H1 (cell line): ENCODE data around the gene MCF2L2. TPM values are rescaled to one million over a fixed set of nuclear protein-coding genes. Genes with fewer than 3 reads are reported as not detected.

Experiments used
- CTCF ChIA-PET: fragments of 300-600 bp; sonication (Branson Sonifier 250); formaldehyde crosslinking; loops from one replicate; lab custom pipeline; 2021; ENCODE audit not compliant: partially characterized antibody; lab: Charles Lee
- POLR2A ChIA-PET: fragments of 300-600 bp; sonication (Branson Sonifier 250); formaldehyde crosslinking; loops from one replicate; lab custom pipeline; 2021; ENCODE audit warnings: inconsistent platforms; ENCODE audit not compliant: partially characterized antibody; lab: Charles Lee
- DNase-seq, 2 experiments: peaks; one replicate each; pipeline versions ENCODE4 v3.0.0 to v3.0.0-alpha.2; 2010 to 2022; ENCODE audit warnings: low spot score in 2 of 2, low read depth in 1 of 2, mixed read lengths in 1 of 2
- FAIRE-seq: peaks from 2 replicates; lab custom pipeline; 2011; peaks lifted over from hg19 to GRCh38; lab: Jason Lieb, UNC
- H2AFZ ChIP-seq: 2 replicates; pipeline ENCODE4 v1.8.1; 2012; ENCODE audit warnings: low read length, inconsistent platforms
- H2AK5ac ChIP-seq: 2 replicates; pipeline ENCODE4 v1.6.1; 2013; ENCODE audit warnings: low read depth, low read length
- H2BK120ac ChIP-seq: replicated peaks from 2 replicates; pipeline ENCODE3; 2013; ENCODE audit warnings: low read depth, low read length, inconsistent platforms
- H2BK12ac ChIP-seq: 2 replicates; pipeline ENCODE4 v1.6.1; 2013; ENCODE audit warnings: low read depth, low read length
- H2BK15ac ChIP-seq: 2 replicates; pipeline ENCODE4 v1.6.1; 2013; ENCODE audit warnings: low read length
- H2BK20ac ChIP-seq: 2 replicates; pipeline ENCODE4 v1.6.1; 2013; ENCODE audit warnings: low read length
- H2BK5ac ChIP-seq: 2 replicates; pipeline ENCODE4 v1.6.1; 2013; ENCODE audit warnings: low read depth, low read length
- H3K14ac ChIP-seq: 2 replicates; pipeline ENCODE4 v1.6.1; 2013; ENCODE audit warnings: inconsistent platforms; ENCODE audit not compliant: insufficient read length
- H3K18ac ChIP-seq: 2 replicates; pipeline ENCODE4 v1.6.1; 2013; ENCODE audit warnings: low read length; ENCODE audit errors: extremely low read depth
- H3K23ac ChIP-seq: 2 replicates; pipeline ENCODE4 v1.6.1; 2013; ENCODE audit warnings: inconsistent platforms; ENCODE audit not compliant: insufficient read length
- H3K23me2 ChIP-seq: 2 replicates; pipeline ENCODE4 v1.6.1; 2013; ENCODE audit warnings: low read depth, low read length
- H3K27ac ChIP-seq: 2 replicates; pipeline ENCODE4 v1.6.1; 2011; ENCODE audit warnings: low read depth, low read length, inconsistent platforms
- H3K27me3 ChIP-seq, 4 experiments: replicated peaks in 1 of 4; 1 replicate in 1 of 4; 2 replicates in 3 of 4; pipeline versions ENCODE4 v1.6.1 to v1.8.1; 2011 to 2013; ENCODE audit warnings: low read length in 3 of 4, mild to moderate bottlenecking in 3 of 4, inconsistent platforms in 2 of 4, mixed read lengths in 2 of 4, moderate library complexity in 1 of 4; ENCODE audit not compliant: control insufficient read depth in 3 of 4, insufficient read depth in 3 of 4; ENCODE audit errors: extremely low read depth in 1 of 4
- H3K36me3 ChIP-seq, 4 experiments: 2 replicates each; pipeline versions ENCODE4 v1.6.1 to v1.8.1; 2011 to 2013; ENCODE audit warnings: mild to moderate bottlenecking in 4 of 4, low read length in 3 of 4, moderate library complexity in 2 of 4, control low read depth in 1 of 4, inconsistent platforms in 1 of 4; ENCODE audit not compliant: insufficient read depth in 4 of 4, control insufficient read depth in 2 of 4
- H3K4ac ChIP-seq: replicated peaks from 2 replicates; pipeline ENCODE3; 2013; ENCODE audit warnings: low read length, low read depth, mixed read lengths, inconsistent platforms; ENCODE audit not compliant: insufficient read length
- H3K4me1 ChIP-seq, 4 experiments: replicated peaks in 1 of 4; 1 replicate in 1 of 4; 2 replicates in 3 of 4; pipeline versions ENCODE4 v1.6.1 to v1.8.1; 2011 to 2013; ENCODE audit warnings: low read length in 3 of 4, inconsistent platforms in 2 of 4, mixed read lengths in 1 of 4; ENCODE audit not compliant: insufficient read depth in 4 of 4, control insufficient read depth in 3 of 4
- H3K4me2 ChIP-seq, 2 experiments: 2 replicates each; pipeline versions ENCODE4 v1.6.1 to v1.8.1; 2011 to 2013; ENCODE audit warnings: low read depth in 2 of 2, low read length in 2 of 2, control low read depth in 1 of 2, inconsistent platforms in 1 of 2, mild to moderate bottlenecking in 1 of 2; ENCODE audit not compliant: insufficient read depth in 1 of 2
- H3K4me3 ChIP-seq, 4 experiments: fragments of 200-600, 300-600 bp in 1 of 4; sonication (generic), shearing (Covaris generic), sonication (Bioruptor Twin) in 1 of 4; 2 replicates each; pipeline versions ENCODE4 v1.5.1 to v1.8.1; 2011 to 2016; ENCODE audit warnings: low read length in 4 of 4, low read depth in 3 of 4, control low read depth in 2 of 4, inconsistent platforms in 2 of 4, mild to moderate bottlenecking in 2 of 4, mixed read lengths in 1 of 4, moderate library complexity in 1 of 4; ENCODE audit not compliant: insufficient read depth in 2 of 4; ENCODE audit errors: extremely low read depth in 1 of 4
- H3K56ac ChIP-seq: replicated peaks from 2 replicates; pipeline ENCODE3; 2013; ENCODE audit warnings: low read depth, mild to moderate bottlenecking, mixed read lengths, low read length, inconsistent platforms; ENCODE audit not compliant: insufficient read length
- H3K79me1 ChIP-seq: 2 replicates; pipeline ENCODE4 v1.6.1; 2013; ENCODE audit warnings: low read depth, low read length, control low read depth
- H3K79me2 ChIP-seq, 2 experiments: 2 replicates each; pipeline versions ENCODE4 v1.6.1 to v1.8.1; 2012 to 2013; ENCODE audit warnings: low read length in 2 of 2, mild to moderate bottlenecking in 2 of 2, inconsistent platforms in 1 of 2; ENCODE audit not compliant: insufficient read depth in 2 of 2, control insufficient read depth in 1 of 2
- H3K9ac ChIP-seq, 4 experiments: replicated peaks in 1 of 4; 1 replicate in 1 of 4; 2 replicates in 3 of 4; pipeline versions ENCODE4 v1.6.1 to v1.8.1; 2011 to 2013; ENCODE audit warnings: low read depth in 3 of 4, low read length in 3 of 4, control low read depth in 2 of 4, mild to moderate bottlenecking in 2 of 4, moderate library complexity in 2 of 4, inconsistent platforms in 1 of 4; ENCODE audit errors: extremely low read depth in 1 of 4
- H3K9me3 ChIP-seq, 2 experiments: 2 replicates each; pipeline versions ENCODE4 v1.6.1 to v1.8.1; 2012 to 2013; ENCODE audit warnings: mild to moderate bottlenecking in 2 of 2, moderate library complexity in 2 of 2, control low read depth in 1 of 2, inconsistent platforms in 1 of 2, low read depth in 1 of 2, low read length in 1 of 2, mixed read lengths in 1 of 2; ENCODE audit not compliant: insufficient read depth in 2 of 2
- H4K20me1 ChIP-seq, 2 experiments: replicated peaks in 1 of 2; 2 replicates each; pipeline versions ENCODE3 to v1.8.1; 2011 to 2013; ENCODE audit warnings: inconsistent platforms in 2 of 2, low read length in 2 of 2, mild to moderate bottlenecking in 1 of 2; ENCODE audit not compliant: insufficient read depth in 2 of 2, control insufficient read depth in 1 of 2
- H4K5ac ChIP-seq: 2 replicates; pipeline ENCODE4 v1.6.1; 2013; ENCODE audit warnings: low read length, low read depth, mixed read lengths, inconsistent platforms; ENCODE audit not compliant: insufficient read length
- H4K8ac ChIP-seq: 2 replicates; pipeline ENCODE4 v1.8.0; 2013; ENCODE audit warnings: mild to moderate bottlenecking, moderate library complexity, low read length, inconsistent platforms; ENCODE audit not compliant: insufficient read depth; ENCODE audit errors: extremely low read depth
- H4K91ac ChIP-seq: replicated peaks from 2 replicates; pipeline ENCODE3; 2013; ENCODE audit warnings: low read length, mixed read lengths, inconsistent platforms; ENCODE audit not compliant: insufficient read length
- CHD1 ChIP-seq: IDR thresholded peaks from 2 replicates; pipeline ENCODE4 v1.6.1; 2012; ENCODE audit warnings: low read depth, low read length, improper control_type of control experiment
- CTBP2 ChIP-seq: IDR thresholded peaks from 2 replicates; pipeline ENCODE4 v1.7.0; 2011; ENCODE audit warnings: borderline replicate concordance, mild to moderate bottlenecking, moderate library complexity, mixed read lengths, low read length; ENCODE audit not compliant: insufficient read depth, insufficient read length
- FOSL1 ChIP-seq: IDR thresholded peaks from 2 replicates; pipeline ENCODE4 v1.6.1; 2011; ENCODE audit warnings: mild to moderate bottlenecking, low read depth, low read length, moderate library complexity; ENCODE audit not compliant: insufficient read depth
- HDAC6 ChIP-seq: IDR thresholded peaks from one replicate; pipeline ENCODE4 v1.7.1; 2012; ENCODE audit warnings: low read depth, mild to moderate bottlenecking, inconsistent platforms, low read length, moderate library complexity
- KDM5A ChIP-seq: fragments of 200-600 bp; IDR thresholded peaks from 2 replicates; pipeline ENCODE4 v1.7.1; 2012; ENCODE audit warnings: mild to moderate bottlenecking, low read length, inconsistent platforms, mixed read lengths
- SIRT6 ChIP-seq: IDR thresholded peaks from one replicate; pipeline ENCODE4 v1.7.1; 2012; ENCODE audit warnings: low read length, inconsistent platforms
- SUZ12 ChIP-seq: fragments of 200-600 bp; sonication (generic); IDR thresholded peaks from 2 replicates; pipeline ENCODE4 v1.6.1; 2012; ENCODE audit warnings: mild to moderate bottlenecking, inconsistent platforms, low read length, moderate library complexity, mixed read lengths
- TAF7 ChIP-seq: optimal IDR thresholded peaks from 2 replicates; pipeline ENCODE3; 2011; ENCODE audit warnings: low read depth, mild to moderate bottlenecking, inconsistent platforms, low read length, moderate library complexity, borderline replicate concordance
- WGBS, 2 experiments: shearing (Covaris generic) in 1 of 2; methylation state at CpG; one replicate each; pipeline versions ENCODE4 v1.1.6 to v1.1.7; 2013 to 2015; ENCODE audit warnings: low lambda C conversion rate in 2 of 2, mixed read lengths in 2 of 2, inconsistent platforms in 1 of 2, low coverage in 1 of 2, missing lambda C conversion rate in 1 of 2; ENCODE audit not compliant: insufficient replicate concordance in 2 of 2, insufficient coverage in 1 of 2, insufficient read length in 1 of 2; ENCODE audit errors: extremely low coverage in 1 of 2, missing lambda C conversion rate in 1 of 2; 5-methylcytosine and 5-hydroxymethylcytosine counted together
- polyA plus RNA-seq, 7 experiments: library from polyadenylated mRNA; depleted of rRNA in 3 of 7; stranded (reverse) in 5 of 7; unstranded in 2 of 7; fragments of >200 nt in 5 of 7; fragments of 200-250 nt in 2 of 7; gene quantifications; 1 replicate in 5 of 7; 2 replicates in 1 of 7; 4 replicates in 1 of 7; pipeline versions ENCODE4 v1.2.1 to v1.2.3, GENCODE V29; 2011 to 2013; ENCODE audit warnings: missing spikeins in 2 of 7, mixed read lengths in 2 of 7
- total RNA-seq: library from RNA; stranded (reverse); fragmentation: NEBNext Ultra II Directional; extraction: Animal tissue kit (Norgen Biotek cat#: 25700); gene quantifications from 2 replicates; pipeline ENCODE4 v1.2.1, GENCODE V29; 2021
- TF ChIP-seq, protein P1 (sequence below): IDR thresholded peaks from 2 replicates; pipeline ENCODE4 v1.6.1; 2012; ENCODE audit warnings: inconsistent platforms
- TF ChIP-seq, protein P2 (sequence below): IDR thresholded peaks from 2 replicates; pipeline ENCODE4 v1.6.1; 2012; ENCODE audit warnings: low read length, inconsistent platforms

MCF2L2 gene
- total and polyA plus RNA-seq, 2 of the 8 experiments (the other 6 are each of a cell fraction or from before 2014, with no cell fraction given) = 4.1 to 13.7 TPM

DNA sequence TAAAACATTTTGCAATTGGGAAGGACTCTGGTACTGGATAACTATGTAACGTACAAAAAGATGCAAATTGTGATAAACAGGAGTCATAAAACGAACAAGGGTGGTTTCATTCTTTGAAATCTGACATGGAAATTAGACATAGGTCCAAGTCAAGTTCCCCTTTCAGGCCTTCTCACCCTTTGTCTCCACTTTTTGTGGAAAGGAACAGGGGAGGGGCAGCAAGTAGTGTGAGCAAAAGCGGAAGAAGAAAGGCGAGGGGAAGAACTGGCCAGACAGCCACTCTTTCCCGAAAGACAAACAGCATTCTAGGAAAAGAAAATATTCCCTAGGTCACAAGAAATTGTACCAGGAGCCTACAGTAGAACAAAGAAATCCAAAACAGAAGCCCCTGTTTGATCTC lies 52.6 kb downstream of the MCF2L2 start:
- peaks cover 0 to 2% of the 10 kb centered on the region in 2 experiments for H4K20me1 ChIP-seq
- H3K4me2 ChIP-seq = no peak overlapping the region
- H3K9ac ChIP-seq = no peak overlapping the region
- no peak overlapping the region for H4K91ac ChIP-seq
- no peak overlapping the region for H2AK5ac ChIP-seq
- H3K23me2 ChIP-seq = no peaks in the 10 kb centered on the region
- no peak overlapping the region for H3K23ac ChIP-seq
- no peak overlapping the region for H3K27ac ChIP-seq
- no peaks in the 10 kb centered on the region for H3K79me2 ChIP-seq
- H3K56ac ChIP-seq = no peak overlapping the region
- POLR2A ChIA-PET = no interaction called here
- H3K4me1 ChIP-seq = peaks cover 0 to 2% (median 0%) of the 10 kb centered on the region in 4 experiments; a peak in 2 of 7 replicates
- H2BK12ac ChIP-seq = no peak overlapping the region
- no peak overlapping the region for H3K18ac ChIP-seq
- DNase-seq (no peak), FAIRE-seq (no peak)
- 89% methylated on average over 5 of the region's 5 CpGs; no CpG with 5 or more reads in 1 of the 2 experiments for WGBS, 2 experiments
- H3K36me3 ChIP-seq = peaks cover 0 to 3% (median 1%) of the 10 kb centered on the region in 4 experiments; a peak in 3 of 8 replicates
- no peaks in the 10 kb centered on the region for H3K27me3 ChIP-seq
- CTCF ChIA-PET = interaction anchor here (0.7 to 3.3 kb wide), 5 partner anchors 10 to 253 kb away, joined by 3 to 11 read pairs (median 5); no protein-coding TSS in a partner anchor
- no peak overlapping the region for H2AFZ ChIP-seq
- H3K9me3 ChIP-seq = no peaks in the 10 kb centered on the region
- H4K5ac ChIP-seq = no peak overlapping the region
- TF ChIP-seq HDAC6 = no peak
- TF ChIP-seq FOSL1 = no peak
- no peak for TF ChIP-seq CTBP2
- TF ChIP-seq CHD1 = no peak
- TF ChIP-seq SUZ12 = no peak
- no peak for TF ChIP-seq TAF7
- TF ChIP-seq, protein P1, sequence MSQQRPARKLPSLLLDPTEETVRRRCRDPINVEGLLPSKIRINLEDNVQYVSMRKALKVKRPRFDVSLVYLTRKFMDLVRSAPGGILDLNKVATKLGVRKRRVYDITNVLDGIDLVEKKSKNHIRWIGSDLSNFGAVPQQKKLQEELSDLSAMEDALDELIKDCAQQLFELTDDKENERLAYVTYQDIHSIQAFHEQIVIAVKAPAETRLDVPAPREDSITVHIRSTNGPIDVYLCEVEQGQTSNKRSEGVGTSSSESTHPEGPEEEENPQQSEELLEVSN = no peak
- TF ChIP-seq KDM5A = no peak
- TF ChIP-seq, protein P2, sequence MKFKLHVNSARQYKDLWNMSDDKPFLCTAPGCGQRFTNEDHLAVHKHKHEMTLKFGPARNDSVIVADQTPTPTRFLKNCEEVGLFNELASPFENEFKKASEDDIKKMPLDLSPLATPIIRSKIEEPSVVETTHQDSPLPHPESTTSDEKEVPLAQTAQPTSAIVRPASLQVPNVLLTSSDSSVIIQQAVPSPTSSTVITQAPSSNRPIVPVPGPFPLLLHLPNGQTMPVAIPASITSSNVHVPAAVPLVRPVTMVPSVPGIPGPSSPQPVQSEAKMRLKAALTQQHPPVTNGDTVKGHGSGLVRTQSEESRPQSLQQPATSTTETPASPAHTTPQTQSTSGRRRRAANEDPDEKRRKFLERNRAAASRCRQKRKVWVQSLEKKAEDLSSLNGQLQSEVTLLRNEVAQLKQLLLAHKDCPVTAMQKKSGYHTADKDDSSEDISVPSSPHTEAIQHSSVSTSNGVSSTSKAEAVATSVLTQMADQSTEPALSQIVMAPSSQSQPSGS = no peak
- TF ChIP-seq SIRT6 = no peak
- H2BK120ac ChIP-seq = no peak overlapping the region
- no peak overlapping the region for H4K8ac ChIP-seq
- H3K14ac ChIP-seq = no peak overlapping the region
- no peak overlapping the region for H3K4me3 ChIP-seq
- H2BK20ac ChIP-seq = no peak overlapping the region
- no peak overlapping the region for H2BK15ac ChIP-seq
- no peak overlapping the region for H3K4ac ChIP-seq
- H3K79me1 ChIP-seq = no peaks in the 10 kb centered on the region
- no peak overlapping the region for H2BK5ac ChIP-seq
